ENCODE data around the gene SNRPD1. TPM values are rescaled to one million over a fixed set of nuclear protein-coding genes. Genes with fewer than 3 reads are reported as not detected.
A peak's percentile ranks its signal among the peaks of the same experiment; 100 is the strongest.

SNRPD1 gene
- total RNA-seq, 1 experiment from 2014 or later, result 134 TPM

- POLR2A ChIA-PET, result no interaction called here
- no peak for ATAC-seq
- Histone ChIP-seq H3K4me1 (ENCODE audit: control insufficient read depth in 1 of 2, insufficient read depth in 2 of 2, low read length in 2 of 2) (peaks cover 0 to 10% of the 10 kb centered on the region in 2 experiments; a peak in 1 of 4 replicates), H3K9me2 (ENCODE audit: insufficient read depth) (no peaks in the 10 kb centered on the region), H3K9ac (ENCODE audit: low read length) (no peak overlapping the region), H3K79me2 (ENCODE audit: insufficient read depth, low read length) (peaks cover 35% of the 10 kb centered on the region), H4K20me1 (ENCODE audit: insufficient read depth) (peaks cover 23% of the 10 kb centered on the region; the same call in 1 of the 2 replicates), H3K9me3 (ENCODE audit: control insufficient read depth in 1 of 2, insufficient read depth in 1 of 2, low read depth in 1 of 2, low read length in 2 of 2) (no peaks in the 10 kb centered on the region), H2AFZ (ENCODE audit: low read depth, low read length, poor library complexity, severe bottlenecking) (no peak overlapping the region), H3K27me3 (ENCODE audit: insufficient read depth, low read length) (no peaks in the 10 kb centered on the region), H3K27ac (ENCODE audit: low read depth, low read length) (no peak overlapping the region), H3K4me3 (replicated peaks in 1 of 2; ENCODE audit: low read depth in 1 of 2, low read length in 2 of 2) (no peak overlapping the region), H3K4me2 (ENCODE audit: low read length) (no peak overlapping the region), H3K36me3 (ENCODE audit: control insufficient read depth in 1 of 2, insufficient read depth in 2 of 2, low read length in 2 of 2) (peaks cover 37 to 39% of the 10 kb centered on the region in 2 experiments; a peak in 3 of 4 replicates)
- BruUV-seq (replicated peaks), result no TSS peak
- RAD21 ChIA-PET (ENCODE audit: low non-redundant PET in 1 of 2, low total read pairs in 2 of 2, uncharacterized antibody in 2 of 2, unreplicated experiment in 2 of 2), result interaction anchor here in 1 of 2 experiments (0.7 kb wide), 2 partner anchors 119 to 127 kb away, joined by 3 read pairs; no protein-coding TSS in a partner anchor
- CTCF ChIA-PET, result interaction anchor here (1.2 to 1.4 kb wide), 2 partner anchors 219 to 441 kb away, joined by 3 read pairs; no protein-coding TSS in a partner anchor
- intact Hi-C loops (cut with micrococcal nuclease), result loop anchor here (5.0 kb wide), 1 partner anchor 70 kb away; the partner anchor contains the start of gene ABHD3
- DNase-seq (ENCODE audit: low read depth, low spot score), result no peak
- TF ChIP-seq ZFX (IDR thresholded peaks at IDR 0.05) (no peak), MAX (IDR thresholded peaks at IDR 0.05) (no peak), CEBPB (IDR thresholded peaks at IDR 0.05; ENCODE audit: low read depth) (no peak), FOSL1 (IDR thresholded peaks at IDR 0.05; ENCODE audit: low read depth) (no peak), CTCF (IDR thresholded peaks at IDR 0.05 in 2 of 3, conservative IDR thresholded peaks at IDR 0.05 in 1 of 3; ENCODE audit: borderline replicate concordance in 1 of 3, insufficient read depth in 1 of 3, low read depth in 2 of 3, low read length in 2 of 3) (peak in 2 of 3 experiments; percentile 7 to 18; a peak in 1 of 6 replicates), EZH2phosphoT487 (IDR thresholded peaks at IDR 0.05; ENCODE audit: borderline replicate concordance) (no peak), SIN3A (IDR thresholded peaks at IDR 0.05; ENCODE audit: low read depth) (no peak), RAD21 (IDR thresholded peaks at IDR 0.05; ENCODE audit: low read depth) (peak; percentile 47), POLR2AphosphoS5 (IDR thresholded peaks at IDR 0.05; ENCODE audit: low read depth, low read length) (no peak), ELF1 (IDR thresholded peaks at IDR 0.05; ENCODE audit: borderline replicate concordance, low read depth) (no peak), ATF3 (IDR thresholded peaks at IDR 0.05) (no peak)
These were observed 20.3 kb downstream of the SNRPD1 start for GRCh38 chr18:21632393-21632792.

Measured in HCT116 (cell line).